Measurements from ENCODE around the gene NCAPG2.

The NCAPG2 gene

DNA sequence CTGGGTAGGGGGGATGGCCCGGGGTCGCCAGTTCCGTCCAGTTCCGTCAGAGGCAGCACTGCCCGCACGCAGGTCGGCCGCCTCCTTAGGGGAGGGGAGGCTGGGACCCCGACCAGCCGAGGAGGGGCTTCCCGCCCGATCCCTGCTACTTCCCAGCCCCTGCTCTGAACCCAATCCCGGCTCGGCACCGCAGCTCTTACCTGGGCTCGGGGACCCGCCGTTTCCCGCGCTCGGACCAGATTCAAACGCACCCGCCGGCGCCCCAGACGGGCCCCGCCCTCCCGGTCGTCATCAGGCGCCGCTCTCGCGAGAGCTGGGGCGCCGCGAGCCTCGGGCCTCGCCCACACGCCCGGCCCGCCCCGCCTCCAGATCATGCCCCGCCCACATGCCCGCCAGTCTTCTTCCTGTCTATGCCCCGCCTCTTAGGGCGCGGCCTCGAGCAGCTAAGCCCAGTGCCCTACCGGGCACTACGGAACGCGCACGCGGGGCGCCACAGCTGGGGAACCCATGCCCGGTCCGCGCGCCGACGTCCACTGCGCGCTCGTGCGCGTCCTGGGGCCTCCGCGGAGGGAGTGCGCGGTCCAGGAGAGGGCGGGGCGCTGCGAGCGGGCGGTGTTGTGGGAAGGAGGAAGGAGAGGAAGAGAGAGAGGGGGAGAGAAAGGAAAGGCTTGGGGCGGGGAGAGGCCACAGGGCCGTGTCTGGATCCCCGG lies at the start of gene NCAPG2:
TSS of gene NCAPG2 (minus strand) at position 281 of the 710 bp plus-strand sequence. CDS start 2,905 bp downstream, outside the sequence.
- peak; percentile 94 for DNase-seq

DNA sequence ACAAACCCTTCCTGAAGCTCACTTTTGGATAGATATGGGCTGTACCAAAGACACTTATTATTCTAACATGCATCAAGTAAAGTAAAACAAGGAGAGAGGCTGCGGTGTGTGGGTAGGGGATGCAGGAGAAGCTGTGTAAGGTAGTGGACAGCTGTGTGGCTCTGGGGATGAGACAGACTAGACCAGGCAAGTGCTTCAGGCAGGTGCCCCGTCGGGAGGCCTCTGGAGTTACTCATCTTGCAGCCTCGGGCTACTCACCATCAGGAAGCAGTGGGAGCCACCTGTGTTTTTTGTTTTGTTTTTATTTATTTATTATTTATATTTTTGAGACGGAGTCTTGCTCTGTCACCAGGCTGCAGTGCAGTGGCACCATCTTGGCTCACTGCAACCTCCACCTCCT lies 49.3 kb upstream of the NCAPG2 start:
- DNase-seq, result no peak

DNA sequence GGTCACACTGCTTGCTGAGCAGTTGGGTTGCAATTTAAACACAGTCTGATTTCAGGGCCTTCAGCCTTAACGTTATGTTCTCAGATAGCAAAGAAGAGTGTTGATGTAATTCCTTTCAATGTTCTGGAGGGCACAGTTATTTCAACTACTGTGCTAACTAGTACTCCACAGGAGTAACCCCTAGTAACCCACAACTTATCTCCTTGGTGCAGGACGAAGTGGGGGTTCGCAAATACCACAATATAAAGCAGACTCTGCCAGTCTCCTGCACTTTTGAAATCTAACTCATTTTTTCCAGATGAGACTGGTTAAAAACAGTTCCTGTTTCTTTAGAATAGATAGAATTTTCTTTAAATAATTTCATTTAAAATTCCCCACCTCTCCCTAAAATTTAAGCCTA lies 47.1 kb upstream of the NCAPG2 start:
- DNase-seq, result no peak

- no peak for DNase-seq
Measured at GRCh38 chr7:158751199-158751598, 46.6 kb upstream of the NCAPG2 start.

- DNase-seq, result no peak
Measured at GRCh38 chr7:158750702-158751101, 46.1 kb upstream of the NCAPG2 start.

GRCh38 chr7:158749396-158749795 lies 44.8 kb upstream of the NCAPG2 start:
- DNase-seq, result no peak

GRCh38 chr7:158748335-158748734 lies 43.7 kb upstream of the NCAPG2 start:
- DNase-seq, result no peak

DNA sequence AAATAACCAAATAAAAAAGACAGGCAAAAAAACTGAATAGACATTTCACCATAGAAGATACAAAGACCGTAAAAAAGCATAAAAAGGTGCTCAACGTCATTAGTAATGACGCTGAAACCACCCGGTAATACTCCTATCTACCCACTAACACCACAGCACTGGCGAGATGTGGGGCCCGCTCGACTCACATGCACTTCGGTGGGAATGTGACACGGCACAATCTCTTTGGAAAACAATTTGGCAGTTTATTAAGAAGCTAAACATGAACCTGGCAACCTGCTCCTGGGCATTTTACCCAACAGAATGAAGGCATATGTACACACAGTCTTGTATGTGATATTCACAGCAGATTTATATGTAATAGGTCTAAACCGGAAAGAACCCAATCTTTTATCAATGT lies 42.8 kb upstream of the NCAPG2 start:
- no peak for DNase-seq

GRCh38 chr7:158746957-158747356 lies 42.4 kb upstream of the NCAPG2 start:
- no peak for DNase-seq

- DNase-seq, result no peak
Measured at GRCh38 chr7:158745057-158745715, 40.6 kb upstream of the NCAPG2 start.

DNA sequence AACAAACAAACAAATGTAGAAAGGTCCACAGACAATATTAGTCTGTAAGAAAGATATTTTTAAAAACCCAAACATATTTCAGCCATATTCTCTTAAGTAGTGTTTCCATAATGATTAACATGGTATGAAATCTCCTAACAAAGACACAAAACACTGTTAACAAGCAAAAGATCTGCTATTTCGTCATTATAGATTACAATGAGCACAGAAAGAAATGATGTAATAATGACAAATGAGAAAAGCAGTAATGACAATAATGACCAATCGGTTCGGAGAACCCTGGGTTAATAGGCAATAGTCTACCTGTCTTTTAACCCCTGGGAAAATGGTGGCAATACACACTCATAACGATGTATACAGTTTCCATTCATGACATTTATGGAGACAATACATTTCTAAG lies 39.5 kb upstream of the NCAPG2 start:
- DNase-seq, result no peak

GRCh38 chr7:158743219-158743618 lies 38.6 kb upstream of the NCAPG2 start:
- no peak for DNase-seq

- DNase-seq, result no peak
Measured at GRCh38 chr7:158742065-158742821, 37.6 kb upstream of the NCAPG2 start.

- DNase-seq, result no peak
Measured at GRCh38 chr7:158741294-158741666, 36.7 kb upstream of the NCAPG2 start.

DNA sequence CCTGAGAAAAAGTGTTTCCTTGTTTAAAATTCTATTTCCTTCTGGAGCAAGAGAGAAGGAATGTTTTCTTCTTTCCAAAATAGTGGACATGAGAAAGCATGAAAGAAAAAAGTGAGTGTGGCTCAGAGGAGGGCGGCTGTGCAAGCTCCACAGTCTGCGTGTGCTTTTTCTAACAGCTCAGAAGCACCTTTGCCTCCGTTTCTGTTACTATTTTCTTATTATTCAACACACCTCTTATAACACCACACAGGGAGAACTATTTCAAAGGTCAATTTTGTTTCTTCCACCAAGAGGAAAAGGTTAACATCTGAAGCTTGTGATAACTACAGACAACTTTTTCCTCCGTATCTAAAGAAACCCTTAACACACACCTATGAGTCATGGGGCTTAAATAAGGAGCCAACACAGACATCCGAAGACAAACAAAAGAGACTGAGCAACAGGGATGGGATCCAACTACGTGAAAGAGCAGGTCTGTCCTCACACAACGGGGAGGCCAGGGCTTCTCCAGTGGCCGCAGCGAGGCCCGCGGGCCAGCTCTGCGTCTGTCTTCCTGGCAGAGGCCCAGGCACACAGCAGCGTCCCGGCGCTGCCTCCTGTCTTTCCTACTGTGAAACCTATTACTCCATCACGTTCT lies 36.2 kb upstream of the NCAPG2 start:
- DNase-seq, result no peak

DNA sequence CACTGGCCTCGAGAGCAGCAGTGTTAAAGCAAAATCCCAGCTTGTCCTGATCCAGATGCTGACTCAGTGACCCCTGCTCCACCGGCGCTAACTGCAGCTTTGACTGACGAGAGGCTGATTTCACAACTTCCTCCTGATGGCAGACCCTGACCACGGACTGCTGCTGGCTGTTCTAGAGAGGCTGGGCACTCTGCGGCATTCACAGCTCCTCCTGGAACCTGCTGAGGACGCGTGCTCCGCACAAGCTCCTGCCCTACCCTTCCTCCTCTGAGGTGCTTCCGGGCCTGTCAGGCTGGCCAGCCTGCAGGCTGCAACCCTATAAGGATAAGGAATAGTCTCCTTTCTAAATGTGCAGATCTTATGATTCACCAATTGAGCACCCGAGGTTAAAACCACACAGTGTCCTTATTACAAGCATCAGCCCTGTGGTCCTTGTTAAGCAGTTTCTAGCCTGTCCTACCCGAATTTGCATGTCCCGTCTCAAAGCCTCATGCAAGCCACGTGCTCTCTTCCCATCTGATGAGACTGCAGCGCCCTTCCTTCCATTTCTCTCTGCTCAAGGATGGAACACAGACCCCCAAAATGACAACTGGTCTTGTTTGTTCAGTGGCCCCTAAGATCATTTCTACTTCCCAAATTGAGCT lies 35.5 kb upstream of the NCAPG2 start:
- no peak for DNase-seq

DNA sequence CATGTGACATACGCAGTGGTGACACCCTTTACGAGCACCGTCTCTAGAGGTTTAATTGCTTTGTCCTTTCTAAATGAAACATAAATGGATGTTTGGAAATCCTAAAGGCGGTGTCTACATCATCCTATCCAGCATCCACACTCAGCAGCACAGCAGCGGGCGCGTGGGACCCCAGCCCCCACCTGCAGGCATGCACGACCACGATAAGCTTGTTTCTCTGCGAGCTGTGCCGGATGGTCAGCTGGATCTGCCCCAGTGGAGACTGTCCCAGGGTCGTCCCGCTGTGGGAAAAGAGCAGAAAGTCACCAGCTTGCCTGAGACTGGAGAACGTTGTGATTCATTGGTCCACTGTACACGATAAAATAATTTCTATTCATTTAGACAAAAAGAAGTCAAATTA lies 34.2 kb upstream of the NCAPG2 start:
- no peak for DNase-seq

GRCh38 chr7:158737064-158737695 lies 32.6 kb upstream of the NCAPG2 start:
- no peak for DNase-seq

DNA sequence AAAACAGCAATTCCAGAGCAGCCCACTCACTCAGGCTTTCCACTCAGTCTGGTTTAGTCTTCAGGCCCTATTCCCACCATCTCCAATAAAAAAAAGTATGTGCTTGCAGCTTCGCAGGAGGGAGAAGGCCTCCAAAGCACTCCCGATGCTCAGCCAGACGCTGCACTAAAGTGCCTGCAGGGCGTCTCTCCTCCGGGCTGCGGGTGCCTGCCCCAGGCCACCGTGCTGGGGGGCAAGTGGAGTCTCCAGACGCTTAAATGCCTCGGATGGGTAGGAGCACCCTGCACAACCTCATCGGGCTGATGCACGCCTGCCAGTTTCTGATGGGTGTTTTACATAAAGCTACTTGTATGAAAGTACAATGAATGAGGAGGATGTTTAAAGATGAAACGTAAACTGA lies 31.3 kb upstream of the NCAPG2 start:
- no peak for DNase-seq

DNA sequence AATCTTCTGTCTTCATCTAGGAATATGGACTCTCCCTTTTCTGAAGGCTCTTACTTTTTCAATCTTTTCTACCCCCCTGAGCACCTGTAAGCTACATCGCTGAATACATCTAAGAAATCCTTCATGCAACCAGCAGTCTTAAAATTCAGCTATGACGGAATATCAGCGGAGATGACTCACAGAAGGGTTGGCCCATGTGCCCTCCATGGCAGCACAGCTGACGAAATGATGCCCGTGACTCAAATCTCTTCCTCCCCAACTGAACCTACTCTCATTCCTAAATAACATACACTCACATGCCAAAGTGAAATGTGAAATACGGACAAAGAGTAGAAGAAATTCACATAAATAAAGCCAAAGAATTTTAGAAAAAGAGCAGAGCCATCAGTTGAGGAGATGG lies 30.3 kb upstream of the NCAPG2 start:
- DNase-seq, result no peak

- no peak for DNase-seq
Measured at GRCh38 chr7:158733775-158734494, 29.3 kb upstream of the NCAPG2 start.

DNA sequence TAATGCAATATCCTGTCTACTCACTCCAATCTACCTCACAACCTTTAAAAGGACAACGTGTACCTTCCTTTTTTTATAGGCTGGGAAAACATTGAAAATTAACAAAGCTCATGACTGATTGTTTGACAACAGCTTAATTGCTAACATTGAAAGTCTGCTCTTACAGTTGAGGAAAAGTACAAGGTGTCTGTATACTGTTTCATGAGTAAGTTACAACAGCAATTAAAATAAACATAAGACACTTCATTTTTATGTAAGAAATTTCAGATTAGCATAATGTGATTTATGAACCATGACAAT lies 28.6 kb upstream of the NCAPG2 start:
- no peak for DNase-seq
